SKM-1 (cell line): Measurements from ENCODE around the gene OR4B1.

Source experiments
- DNase-seq: peaks from one replicate; lab custom pipeline; 2025; ENCODE audit not compliant: unreplicated experiment; lab: John Stamatoyannopoulos, UW

OR4B1 gene

DNA sequence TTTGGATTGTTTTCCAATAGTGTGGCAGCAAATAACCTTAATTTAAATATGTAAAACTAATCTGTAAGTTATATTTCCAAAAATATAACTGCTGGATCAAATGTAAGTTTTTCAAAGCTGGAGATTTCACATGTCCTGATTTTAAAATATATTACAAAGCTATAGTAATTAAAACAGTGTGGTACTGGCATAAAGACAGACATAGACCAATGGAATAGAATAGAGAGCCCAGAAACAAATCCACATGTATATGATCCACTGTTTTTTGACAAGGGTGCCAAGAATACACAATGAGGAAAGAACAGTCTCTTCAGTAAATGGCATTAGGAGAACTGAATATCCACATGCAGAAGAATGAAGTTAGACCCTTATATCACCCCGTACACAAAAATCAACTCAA lies 32.3 kb downstream of the OR4B1 start:
- no peak for DNase-seq

DNA sequence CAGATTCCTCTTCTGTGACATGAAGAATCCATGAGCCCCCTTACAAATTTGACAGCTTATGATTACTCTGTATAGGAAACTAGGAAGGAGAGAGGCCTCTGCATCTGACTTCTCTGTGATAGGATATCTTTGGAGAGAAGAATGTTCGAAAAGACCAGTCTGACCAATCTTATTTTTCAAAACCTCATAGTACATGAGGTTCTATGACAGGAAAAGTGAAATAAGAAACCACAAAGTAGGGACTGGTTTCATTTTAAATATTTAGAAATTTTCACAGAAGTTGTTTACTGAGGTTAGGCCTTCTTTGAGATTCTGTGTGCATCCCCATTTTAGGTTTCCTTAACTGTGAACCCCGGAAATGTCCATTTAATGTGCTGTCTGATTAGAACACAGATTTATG lies 45.0 kb downstream of the OR4B1 start:
- no peak for DNase-seq

DNA sequence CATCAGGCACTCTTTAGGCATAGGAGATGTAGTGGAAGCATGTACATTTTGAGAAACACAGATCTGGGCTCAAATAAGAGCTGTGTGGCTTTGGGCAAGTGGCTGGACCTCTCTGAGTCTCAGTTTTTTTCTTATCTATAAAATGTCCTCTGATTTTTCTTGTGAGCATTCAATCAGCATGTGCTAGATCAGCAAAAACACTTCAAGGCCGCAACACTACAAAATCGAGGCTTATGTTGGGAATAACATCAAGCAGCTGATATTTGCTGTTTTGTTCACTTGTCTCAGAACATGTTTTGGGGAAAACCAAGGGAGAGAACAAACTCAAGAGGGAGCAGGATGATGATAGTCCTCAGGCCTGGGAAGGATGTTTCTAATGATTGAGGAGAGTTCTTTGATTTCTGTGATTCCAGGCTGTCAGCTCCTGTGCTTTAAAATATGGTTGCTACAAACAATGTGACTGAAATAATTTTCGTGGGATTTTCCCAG lies 46.9 kb downstream of the OR4B1 start, which contains the start of gene OR4X1:
OR4X1 (plus strand) TSS at position 439 of the 489 bp plus-strand sequence; CDS start at position 439, 0 bp downstream.
- DNase-seq: no peak
